ENCODE measurements around the gene PLCD3.

PLCD3 gene, protein sequence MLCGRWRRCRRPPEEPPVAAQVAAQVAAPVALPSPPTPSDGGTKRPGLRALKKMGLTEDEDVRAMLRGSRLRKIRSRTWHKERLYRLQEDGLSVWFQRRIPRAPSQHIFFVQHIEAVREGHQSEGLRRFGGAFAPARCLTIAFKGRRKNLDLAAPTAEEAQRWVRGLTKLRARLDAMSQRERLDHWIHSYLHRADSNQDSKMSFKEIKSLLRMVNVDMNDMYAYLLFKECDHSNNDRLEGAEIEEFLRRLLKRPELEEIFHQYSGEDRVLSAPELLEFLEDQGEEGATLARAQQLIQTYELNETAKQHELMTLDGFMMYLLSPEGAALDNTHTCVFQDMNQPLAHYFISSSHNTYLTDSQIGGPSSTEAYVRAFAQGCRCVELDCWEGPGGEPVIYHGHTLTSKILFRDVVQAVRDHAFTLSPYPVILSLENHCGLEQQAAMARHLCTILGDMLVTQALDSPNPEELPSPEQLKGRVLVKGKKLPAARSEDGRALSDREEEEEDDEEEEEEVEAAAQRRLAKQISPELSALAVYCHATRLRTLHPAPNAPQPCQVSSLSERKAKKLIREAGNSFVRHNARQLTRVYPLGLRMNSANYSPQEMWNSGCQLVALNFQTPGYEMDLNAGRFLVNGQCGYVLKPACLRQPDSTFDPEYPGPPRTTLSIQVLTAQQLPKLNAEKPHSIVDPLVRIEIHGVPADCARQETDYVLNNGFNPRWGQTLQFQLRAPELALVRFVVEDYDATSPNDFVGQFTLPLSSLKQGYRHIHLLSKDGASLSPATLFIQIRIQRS

DNA sequence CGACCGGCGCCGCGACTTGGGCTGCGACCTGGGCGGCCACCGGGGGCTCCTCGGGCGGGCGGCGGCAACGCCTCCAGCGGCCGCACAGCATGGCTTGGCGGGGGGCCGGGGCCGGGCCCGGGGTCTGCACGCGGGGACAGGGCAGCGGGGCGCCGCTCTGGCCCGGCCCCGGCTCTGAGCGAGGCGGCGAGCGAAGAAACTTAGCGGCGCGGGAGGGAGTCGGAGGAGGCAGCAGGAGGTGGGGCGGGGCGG, at the start of gene PLCD3:
Gene PLCD3 (minus strand): TSS at position 196 of the 252 bp plus-strand sequence. CDS start 105 bp downstream, at position 91.
- DNase-seq (ENCODE audit: low read depth, low spot score), result no peak

DNA sequence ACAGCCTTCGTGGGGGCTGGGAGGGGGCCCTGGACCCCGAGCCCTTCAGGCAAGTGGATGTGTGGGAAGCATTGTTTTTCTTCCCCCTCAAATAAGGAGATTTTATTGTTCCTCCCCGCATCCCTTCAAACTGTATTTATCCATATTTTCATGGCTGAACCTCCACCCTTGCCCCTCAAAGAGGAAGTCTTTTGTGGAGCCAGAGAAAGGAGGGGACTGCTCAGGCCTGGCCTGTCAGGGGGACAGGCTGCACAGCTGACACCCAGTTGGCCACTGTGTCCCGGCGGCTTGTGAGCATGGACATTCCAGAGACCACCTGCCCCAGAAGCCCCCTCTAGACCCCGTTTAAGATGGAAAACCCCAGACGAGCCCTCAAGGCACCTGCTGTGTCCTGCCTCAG, 45.2 kb upstream of the PLCD3 start:
- DNase-seq (ENCODE audit: low read depth, low spot score), result no peak

DNA sequence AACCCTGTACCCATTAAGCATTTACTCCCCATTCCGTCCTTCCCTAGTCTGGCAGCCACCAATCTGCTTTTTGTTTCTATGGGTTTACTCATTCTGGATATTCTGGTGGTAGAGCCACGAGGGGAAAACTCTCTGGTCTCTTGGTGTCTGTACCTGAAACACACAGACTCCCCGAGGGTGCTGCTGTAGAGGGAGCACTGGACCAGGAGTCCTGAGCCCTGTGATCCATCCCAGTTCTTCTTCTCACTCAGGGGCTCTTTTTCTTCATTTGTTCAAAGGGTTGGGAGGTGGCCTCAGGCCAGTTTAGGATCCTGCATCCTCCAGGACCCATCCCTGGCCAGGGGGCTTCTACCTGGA, 43.4 kb upstream of the PLCD3 start:
- no peak for DNase-seq (ENCODE audit: low read depth, low spot score)

DNA sequence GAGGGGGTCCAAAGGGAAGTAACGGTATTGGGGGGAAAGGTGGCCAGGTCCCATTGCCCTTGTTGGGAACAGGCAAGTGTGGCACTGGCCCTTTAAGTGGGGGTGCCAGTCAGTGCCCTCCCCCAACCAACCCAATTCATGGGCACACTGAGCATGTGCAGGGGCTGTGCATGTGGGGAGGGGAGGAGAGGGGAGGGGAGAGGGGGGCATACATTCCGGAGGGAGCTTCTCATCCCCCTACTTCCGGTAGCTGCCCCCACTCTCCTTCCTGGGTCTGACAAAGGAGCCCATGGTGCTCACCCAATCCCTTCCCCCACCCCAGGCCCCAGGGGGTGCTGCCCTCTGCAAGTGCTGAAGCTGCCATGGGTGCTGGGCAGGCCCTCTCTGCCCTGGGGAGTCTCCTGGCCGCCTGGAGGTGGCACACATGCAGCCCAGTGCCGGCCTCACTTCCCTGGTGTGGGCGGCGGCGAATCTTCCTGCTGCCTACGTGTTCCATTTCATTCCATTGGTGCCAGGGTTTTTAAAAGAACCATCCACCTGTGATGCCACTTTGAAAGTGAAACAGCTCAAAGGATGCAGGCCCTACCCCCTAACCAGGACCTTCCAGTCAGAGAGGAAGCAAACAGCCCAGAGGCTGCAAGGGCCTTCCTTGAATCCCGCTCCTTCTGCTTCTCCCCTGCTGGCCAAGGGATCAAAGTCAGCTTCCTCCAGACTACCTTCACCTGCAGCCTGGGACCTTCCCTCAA, 40.4 kb upstream of the PLCD3 start:
- no peak for DNase-seq (ENCODE audit: low read depth, low spot score)

DNA sequence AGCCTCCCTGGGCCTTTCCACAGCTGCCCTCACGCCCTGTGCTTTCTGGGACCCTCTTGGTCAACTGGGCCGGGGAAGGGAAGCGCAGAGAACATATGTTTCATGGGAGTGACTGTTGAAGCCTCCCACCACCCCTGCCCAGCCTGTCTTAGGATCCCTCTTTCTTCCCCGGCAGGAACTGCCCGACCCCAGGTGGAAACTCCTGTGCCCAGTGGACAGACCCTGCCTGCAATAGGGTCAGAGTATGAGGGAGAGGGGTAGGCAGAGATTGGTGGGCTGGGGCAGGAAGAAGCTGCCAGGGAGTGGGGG, 39.9 kb upstream of the PLCD3 start:
- no peak for DNase-seq (ENCODE audit: low read depth, low spot score)

DNA sequence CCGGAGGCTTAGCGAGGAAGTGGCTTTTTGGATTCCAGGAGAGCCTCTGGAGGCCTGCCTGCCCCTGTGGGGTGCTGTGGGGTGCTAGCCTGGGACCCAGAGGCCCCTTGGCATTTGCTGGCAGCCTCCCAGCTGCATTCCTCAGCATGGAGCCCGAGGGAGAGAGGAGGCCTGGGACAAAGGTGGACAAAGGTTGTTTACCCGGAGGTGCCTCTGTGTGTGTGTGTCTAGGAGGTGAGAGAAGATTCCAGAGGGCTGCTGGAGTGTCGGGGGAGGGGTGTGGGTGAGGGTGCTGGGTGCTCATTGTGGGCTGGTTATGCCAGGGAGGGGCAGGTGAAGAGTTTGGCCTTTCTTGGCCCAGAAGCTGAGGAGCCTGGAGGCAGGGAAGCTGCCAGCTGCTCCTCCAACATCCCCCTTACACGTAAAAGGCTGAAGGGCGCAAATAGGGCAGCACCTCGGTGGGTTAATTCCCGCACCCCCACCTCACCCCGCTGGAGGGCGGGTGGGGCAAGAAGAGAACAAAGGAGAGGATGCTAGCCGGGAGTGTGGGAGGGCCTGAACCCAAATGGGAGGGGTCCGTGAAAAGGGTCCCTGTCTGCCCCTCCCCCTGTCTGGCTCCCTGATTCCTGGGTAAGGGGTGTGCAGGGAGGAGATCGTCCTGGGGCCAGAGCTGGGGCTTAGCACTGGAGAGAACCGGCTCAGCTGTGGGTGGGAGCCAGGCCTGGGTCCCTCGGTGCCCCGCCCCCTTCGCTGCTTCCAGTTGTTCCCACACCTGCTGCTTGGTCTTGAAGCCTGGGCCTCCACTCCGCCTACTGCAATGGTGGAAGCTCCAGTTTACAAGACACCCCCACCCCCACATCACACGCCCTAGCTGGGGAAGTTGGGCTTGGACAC, 39.3 kb upstream of the PLCD3 start:
- DNase-seq (ENCODE audit: low read depth, low spot score), result no peak

DNA sequence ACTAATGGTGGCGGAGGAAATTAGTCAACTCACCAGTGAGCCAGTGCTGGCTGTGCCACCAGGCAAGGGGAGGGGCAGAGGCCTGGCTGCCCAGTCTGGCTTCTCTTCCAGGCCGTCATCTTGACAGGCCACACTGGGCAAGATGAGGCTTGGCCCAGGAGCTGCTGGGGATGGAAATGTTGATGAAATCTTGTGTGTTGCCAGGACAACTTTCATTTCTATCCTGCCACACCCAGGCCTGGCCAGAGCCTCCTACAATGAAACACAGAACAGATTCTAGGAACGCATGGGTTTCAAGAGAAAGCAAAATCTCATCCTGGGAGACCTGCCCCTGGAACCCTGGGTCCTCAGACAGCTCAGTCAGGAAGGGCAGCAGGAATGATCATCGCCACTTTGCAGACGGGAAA, 38.6 kb upstream of the PLCD3 start:
- DNase-seq (ENCODE audit: low read depth, low spot score), result no peak

DNA sequence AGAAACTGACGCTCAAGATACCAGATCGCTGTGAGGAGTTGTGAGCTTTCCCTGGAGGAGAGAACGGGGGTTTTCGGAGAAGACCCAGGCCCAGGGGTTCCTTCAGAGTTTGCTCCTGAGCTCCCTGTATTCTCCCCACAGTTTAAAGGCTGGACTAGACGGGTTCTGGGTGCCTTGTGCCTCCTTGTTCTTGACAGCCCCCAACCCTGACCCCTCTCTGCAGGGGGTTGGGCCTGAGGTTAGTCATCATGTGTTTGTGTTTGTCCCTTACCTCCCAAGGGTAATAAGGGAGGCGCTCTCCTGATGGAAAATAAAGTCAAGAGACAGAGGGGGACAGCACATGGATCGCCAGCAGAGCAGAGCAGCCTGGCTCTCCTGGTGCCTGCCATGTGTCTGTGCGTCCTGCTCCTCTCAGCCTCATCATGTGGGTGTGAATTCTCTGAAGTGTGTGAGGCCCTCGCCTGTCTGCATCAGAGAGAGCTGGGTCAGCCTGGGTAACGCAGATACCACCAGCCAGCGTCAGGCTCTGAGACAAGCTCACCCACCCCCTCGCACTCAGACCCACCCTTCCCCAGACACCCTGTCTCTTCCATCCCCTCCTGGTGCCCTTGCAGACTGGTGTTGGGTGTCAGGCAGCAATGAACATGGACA, 38.1 kb upstream of the PLCD3 start:
- no peak for DNase-seq (ENCODE audit: low read depth, low spot score)

DNA sequence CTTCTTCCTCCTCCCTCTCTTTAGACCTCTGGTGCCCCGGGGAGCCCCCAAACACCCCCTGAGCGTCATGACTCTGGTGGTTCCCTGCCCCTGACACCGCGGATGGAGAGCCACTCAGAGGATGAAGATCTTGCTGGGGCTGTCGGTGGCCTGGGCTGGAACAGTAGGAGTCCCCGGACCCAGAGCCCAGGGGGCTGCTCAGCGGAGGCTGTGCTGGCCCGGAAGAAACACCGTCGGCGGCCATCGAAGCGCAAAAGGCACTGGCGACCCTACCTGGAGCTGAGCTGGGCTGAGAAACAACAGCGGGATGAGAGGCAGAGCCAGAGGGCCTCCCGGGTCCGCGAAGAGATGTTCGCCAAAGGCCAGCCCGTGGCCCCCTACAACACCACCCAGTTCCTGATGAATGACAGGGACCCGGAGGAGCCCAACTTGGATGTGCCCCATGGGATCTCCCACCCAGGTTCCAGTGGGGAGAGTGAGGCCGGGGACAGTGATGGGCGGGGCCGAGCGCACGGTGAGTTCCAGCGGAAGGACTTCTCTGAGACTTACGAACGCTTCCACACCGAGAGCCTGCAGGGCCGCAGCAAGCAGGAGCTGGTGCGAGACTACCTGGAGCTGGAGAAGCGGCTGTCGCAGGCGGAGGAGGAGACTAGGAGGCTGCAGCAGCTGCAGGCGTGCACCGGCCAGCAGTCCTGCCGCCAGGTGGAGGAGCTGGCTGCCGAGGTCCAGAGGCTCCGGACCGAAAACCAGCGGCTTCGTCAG, 36.9 kb upstream of the PLCD3 start:
- DNase-seq (ENCODE audit: low read depth, low spot score), result no peak

DNA sequence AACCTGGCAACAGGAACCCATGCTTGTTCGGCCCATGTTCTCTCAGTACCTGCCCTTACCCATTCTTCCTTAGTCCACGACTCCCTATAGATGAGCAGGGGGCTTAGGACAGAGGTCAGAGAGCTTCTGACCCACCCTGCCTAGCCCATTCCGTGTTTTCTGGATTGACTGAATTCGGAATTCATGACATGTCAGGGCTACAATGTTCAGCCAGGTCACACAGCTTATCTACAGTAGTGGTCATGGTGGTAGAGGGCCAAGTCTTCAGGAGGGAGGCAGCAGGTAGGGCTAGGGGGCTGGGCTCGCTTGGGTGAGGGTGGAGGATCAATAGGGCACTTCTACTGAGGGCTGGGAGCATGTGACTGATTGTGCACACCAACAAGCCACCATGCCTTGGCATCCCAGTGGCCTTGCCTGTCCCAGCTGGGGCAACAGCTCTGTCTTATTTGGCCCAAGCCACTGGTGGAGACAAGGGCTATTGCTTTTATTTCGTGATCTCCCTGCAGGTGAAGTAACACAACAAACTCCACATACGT, 32.5 kb upstream of the PLCD3 start:
- DNase-seq (ENCODE audit: low read depth, low spot score), result no peak

DNA sequence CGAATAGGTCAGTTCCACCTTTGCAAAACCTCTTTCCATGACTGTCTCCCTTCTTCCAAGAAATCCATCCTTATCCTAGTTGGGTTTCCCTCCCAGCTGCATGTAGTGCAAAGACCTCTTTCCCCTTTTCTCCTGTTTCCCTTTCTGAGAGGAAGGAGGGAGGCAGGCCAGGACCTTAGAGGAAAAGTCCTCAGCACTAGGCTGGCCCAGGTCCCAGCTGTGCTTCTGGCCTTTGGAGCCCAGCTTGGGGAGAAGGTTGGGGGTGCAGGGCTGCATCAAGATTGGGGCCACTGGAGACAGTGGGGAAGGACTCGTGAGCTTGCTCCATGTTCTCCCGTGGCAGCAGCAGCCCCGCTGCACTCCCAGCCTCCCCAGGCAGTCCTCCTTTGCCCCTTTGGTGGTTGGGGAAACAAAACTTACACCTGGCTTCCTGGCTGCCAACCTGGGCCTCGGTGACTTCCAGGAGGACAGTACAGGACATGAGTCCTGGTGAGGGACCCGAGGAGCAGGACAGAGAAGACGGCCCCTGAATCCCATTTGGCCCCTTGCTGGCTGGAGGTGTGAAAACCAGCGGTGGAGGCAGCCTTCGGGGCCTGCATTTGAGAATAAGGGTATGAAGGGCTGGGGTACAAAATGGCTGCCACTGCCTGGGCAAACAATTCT, 29.8 kb upstream of the PLCD3 start:
- no peak for DNase-seq (ENCODE audit: low read depth, low spot score)

DNA sequence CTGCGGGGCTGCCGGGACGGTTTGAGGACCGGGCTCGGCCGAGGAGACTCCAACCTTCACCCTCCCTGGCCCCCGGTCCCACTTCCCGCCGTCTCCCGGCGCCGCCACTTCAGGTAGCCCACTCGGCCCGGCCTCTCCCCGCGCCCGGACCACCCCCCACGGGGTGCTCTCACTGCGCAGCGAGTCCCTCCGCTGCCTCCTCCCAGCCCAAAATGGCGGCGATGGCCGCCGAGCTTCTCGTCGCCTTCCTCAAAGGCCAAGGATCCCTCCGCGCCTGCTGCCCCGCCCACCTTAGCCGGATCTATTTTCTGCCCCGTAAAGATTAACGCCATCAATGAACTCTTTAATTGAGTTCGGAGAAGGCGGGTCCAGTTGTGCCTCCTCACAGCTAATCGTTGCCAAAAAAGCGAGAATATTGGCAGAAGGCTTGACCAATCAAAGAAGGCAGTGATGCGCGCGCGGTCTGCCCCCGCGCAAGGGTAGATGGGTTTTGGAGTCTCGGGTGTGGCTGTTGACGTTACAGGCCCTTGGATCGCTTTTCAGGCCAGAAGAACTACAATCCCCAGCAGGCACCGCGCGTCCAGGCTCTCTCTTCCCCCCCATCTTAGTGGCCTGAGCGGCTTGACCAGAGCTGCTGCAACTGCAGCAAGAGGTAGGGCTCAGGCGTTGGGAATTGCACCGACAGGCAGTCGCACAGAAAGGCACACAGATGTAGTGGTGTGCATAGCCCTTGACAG, 29.1 kb upstream of the PLCD3 start, which contains the start of gene HEXIM2:
Gene HEXIM2 (plus strand): TSS at position 588 of the 737 bp plus-strand sequence. CDS start 919 bp downstream, outside the sequence.
- DNase-seq (ENCODE audit: low read depth, low spot score), result peak; percentile 100

DNA sequence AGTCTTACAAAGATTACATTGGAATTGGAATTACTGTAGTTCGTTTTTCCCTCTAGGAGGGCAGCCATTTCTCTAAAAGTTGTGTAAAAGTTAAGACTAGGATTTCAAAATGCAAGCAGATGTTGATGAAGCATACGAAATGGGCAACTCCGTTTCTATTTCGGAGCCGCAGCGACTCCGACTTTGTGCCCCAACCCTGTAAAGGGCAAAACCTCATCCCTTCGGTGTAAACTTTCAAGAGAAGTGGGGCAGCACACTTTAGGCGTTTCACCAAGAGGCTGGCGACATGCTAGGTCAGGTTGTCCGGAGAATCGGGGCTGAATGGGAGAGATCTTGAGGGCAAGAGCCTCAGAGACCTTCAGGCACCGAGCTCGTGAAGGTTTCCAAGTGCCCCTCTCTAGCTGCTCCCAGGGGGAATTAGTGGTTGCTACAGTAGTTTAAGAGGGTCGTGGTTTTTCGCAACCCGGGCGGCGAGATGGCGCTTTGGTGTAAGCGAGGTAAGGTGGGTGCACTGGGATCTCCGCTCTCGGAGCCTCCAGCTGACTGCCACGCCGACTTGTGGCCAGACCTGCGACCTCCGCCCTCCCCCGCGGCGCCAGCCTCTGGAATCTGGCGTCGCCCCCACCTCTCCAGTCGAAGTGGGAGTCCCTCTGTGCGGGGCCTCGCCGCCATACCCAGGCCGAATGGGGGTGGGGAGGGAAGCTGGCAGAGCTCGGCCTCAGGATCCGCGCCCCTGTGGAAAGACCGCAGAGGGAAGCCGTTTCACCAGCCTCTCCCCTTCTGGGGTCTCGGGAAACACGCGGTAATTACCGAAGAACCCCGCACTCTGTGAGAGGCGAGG, 28.4 kb upstream of the PLCD3 start:
- no peak for DNase-seq (ENCODE audit: low read depth, low spot score)

DNA sequence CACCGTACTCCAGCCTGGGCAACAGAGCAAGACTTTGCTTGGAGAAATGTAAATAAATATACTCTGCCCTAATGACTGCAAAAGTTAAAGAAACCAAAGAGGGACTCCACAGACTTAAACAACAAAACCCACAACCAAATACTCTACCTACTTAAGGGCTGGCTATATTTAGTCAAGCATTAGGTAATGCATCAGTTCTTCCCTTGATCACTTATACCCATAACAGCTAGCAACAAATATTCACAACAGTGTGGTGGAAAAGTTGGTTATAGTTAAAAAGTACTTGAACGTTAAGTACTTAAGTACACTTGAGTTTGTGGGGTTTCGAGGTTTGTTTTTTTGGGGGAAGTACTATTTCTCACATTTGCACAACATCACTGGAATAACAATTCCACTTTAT, 23.9 kb upstream of the PLCD3 start:
- DNase-seq (ENCODE audit: low read depth, low spot score), result no peak

DNA sequence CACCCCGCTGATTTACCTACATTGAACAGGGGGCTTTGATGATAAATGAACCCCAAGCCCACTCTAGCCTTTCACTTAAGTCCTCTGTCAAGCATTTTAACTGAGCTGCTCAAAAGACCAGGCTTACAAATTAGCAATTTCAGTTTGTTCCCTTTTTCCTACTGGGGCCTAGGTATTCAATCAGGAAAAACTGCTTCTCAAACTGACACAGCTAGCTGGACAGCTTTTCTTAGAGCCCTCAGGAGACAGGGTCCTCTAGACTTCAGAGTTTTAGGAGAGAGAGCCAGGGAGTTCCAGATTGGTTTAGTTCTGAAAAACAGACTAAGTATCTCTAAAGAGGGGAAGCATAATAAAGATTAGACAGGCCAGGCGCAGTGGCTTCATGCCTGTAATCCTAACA, 23.2 kb upstream of the PLCD3 start:
- DNase-seq (ENCODE audit: low read depth, low spot score), result no peak

DNA sequence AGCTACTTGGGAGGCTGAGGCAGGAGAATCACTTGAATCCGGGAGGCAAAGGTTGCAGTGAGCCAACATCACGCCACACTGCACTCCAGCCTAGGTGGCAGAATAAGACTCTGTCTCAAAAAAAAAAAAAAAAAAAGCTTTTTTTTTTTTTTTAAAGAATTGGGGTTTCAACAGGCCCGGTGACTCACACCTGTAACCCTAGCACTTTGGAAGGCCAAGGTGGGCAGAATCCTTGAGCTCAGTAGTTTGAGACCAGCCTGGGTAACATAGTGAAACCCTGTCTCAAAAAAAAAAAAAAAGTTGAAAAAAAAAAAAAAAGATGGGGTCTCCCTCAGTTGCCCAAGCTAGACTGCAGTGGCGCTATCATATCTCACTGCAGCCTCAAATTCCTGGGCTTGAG, 22.7 kb upstream of the PLCD3 start:
- no peak for DNase-seq (ENCODE audit: low read depth, low spot score)

DNA sequence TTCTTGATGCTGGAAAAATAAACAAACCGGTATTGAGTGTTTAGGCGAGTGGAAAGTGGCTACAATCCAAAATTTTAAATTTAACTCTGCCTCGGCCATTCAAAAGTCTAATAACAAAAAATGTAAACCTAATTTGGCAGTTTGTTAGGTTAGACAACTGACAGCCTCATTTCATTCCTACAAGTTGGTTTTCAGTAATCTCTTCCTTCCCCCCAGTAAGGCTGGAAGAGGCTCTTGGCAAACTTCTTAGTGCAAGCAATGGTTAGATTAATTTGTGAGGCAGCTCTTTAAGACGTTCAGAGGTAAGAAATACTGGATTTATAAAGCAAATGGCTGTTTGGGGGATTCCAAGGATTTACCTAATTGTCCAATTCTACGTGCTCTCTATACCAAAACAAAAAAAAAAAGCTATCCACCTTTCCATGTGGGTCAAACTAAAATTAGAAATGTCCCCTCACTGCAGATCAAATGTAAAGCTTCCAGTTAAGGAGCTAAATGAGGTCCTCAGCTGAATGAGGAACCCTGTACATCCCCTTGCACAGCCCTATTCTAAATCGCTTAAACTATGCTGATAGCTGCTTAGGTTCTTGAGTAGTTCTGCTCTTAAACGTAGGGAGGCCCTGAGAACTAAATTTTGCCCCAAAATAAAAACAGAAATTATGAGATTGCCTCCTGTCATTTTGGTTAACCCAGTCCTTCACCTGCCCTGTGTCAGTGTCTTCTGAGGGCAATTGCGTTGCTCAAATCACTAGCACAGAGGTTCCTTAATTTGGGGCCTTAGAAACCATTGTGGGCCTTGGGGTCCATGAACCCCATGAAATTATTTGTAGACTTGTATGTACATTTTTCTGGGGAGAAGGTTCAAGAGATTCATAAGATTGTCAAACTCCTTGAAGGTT, 18.8 kb upstream of the PLCD3 start:
- no peak for DNase-seq (ENCODE audit: low read depth, low spot score)
